Osteoblast (primary cell): ENCODE results near the gene PYCR2. TPM values are rescaled to one million over a fixed set of nuclear protein-coding genes. Genes with fewer than 3 reads are reported as not detected.
"Not testable (repeated sequence)": the region's sequence is repeated elsewhere in the genome, so short reads cannot be mapped to it uniquely, and the experiment has no call there.

Experiments
- DNase-seq: peaks from one replicate; pipeline ENCODE4 v3.0.0; 2011; ENCODE audit warnings: low spot score, mixed read lengths; ENCODE audit not compliant: insufficient read length; ENCODE audit errors: missing footprints
- H2AFZ ChIP-seq: 2 replicates; pipeline ENCODE4 v1.6.0; 2011; ENCODE audit warnings: mild to moderate bottlenecking, low read length
- H3K27ac ChIP-seq: 2 replicates; pipeline ENCODE4 v1.5.1; 2011; ENCODE audit warnings: mild to moderate bottlenecking, low read depth, low read length, moderate library complexity
- H3K27me3 ChIP-seq: 2 replicates; pipeline ENCODE4 v1.6.0; 2012; ENCODE audit warnings: mild to moderate bottlenecking, control low read depth, inconsistent platforms, low read length, moderate library complexity; ENCODE audit not compliant: insufficient read depth
- H3K36me3 ChIP-seq: 2 replicates; pipeline ENCODE4 v1.5.1; 2011; ENCODE audit warnings: mild to moderate bottlenecking, low read length, control low read depth, moderate library complexity; ENCODE audit not compliant: insufficient read depth
- H3K4me1 ChIP-seq: 2 replicates; pipeline ENCODE4 v1.5.1; 2011; ENCODE audit warnings: mild to moderate bottlenecking, low read length, control low read depth, moderate library complexity; ENCODE audit not compliant: insufficient read depth
- H3K4me2 ChIP-seq: 2 replicates; pipeline ENCODE4 v1.6.0; 2011; ENCODE audit warnings: mild to moderate bottlenecking, low read length; ENCODE audit not compliant: insufficient read depth
- H3K4me3 ChIP-seq: fragments of 200-600 bp; sonication (generic); 3 replicates; pipeline ENCODE4 v1.5.1; 2012; ENCODE audit warnings: mild to moderate bottlenecking, low read length, inconsistent platforms; ENCODE audit not compliant: insufficient read depth
- H3K79me2 ChIP-seq: 2 replicates; pipeline ENCODE4 v1.6.0; 2012; ENCODE audit warnings: mild to moderate bottlenecking, low read length, control low read depth, inconsistent platforms; ENCODE audit not compliant: insufficient read depth
- H3K9me3 ChIP-seq: 2 replicates; pipeline ENCODE4 v1.5.1; 2011; ENCODE audit warnings: low read depth, low read length, control low read depth
- H4K20me1 ChIP-seq: 2 replicates; pipeline ENCODE4 v1.6.0; 2012; ENCODE audit warnings: mild to moderate bottlenecking, low read length, control low read depth; ENCODE audit not compliant: insufficient read depth
- total RNA-seq: library from RNA; depleted of rRNA; stranded (reverse); fragments of >200 nt; gene quantifications from 2 replicates; pipeline ENCODE4 v1.2.3, GENCODE V29; 2012
- TF ChIP-seq, protein P1 (sequence below): IDR thresholded peaks from 2 replicates; pipeline ENCODE4 v1.5.1; 2011; ENCODE audit warnings: mild to moderate bottlenecking, low read depth, low read length, moderate library complexity; ENCODE audit errors: extremely low read depth

PYCR2 gene
- total RNA-seq, 1 donor, result 29.0 TPM

DNA sequence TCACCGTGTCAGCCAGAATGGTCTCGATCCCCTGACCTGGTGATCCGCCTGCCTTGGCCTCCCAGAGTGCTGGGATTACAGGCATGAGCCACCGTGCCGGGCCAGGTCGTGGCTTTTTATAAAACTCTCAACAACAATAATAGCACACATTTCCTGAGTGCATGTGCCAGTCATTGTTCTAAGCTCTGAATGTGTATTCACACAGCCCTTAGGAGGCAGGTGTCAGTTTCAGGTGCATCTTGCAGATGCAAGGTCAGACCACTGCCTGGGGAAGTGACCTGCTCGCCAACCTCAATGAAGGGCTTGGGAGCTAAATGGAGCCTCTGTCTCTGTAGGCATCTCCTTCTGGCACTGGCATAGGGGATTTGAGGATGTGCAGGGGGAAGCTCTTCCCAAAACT is 18.5 kb upstream of the PYCR2 start:
- TF ChIP-seq, protein P1, sequence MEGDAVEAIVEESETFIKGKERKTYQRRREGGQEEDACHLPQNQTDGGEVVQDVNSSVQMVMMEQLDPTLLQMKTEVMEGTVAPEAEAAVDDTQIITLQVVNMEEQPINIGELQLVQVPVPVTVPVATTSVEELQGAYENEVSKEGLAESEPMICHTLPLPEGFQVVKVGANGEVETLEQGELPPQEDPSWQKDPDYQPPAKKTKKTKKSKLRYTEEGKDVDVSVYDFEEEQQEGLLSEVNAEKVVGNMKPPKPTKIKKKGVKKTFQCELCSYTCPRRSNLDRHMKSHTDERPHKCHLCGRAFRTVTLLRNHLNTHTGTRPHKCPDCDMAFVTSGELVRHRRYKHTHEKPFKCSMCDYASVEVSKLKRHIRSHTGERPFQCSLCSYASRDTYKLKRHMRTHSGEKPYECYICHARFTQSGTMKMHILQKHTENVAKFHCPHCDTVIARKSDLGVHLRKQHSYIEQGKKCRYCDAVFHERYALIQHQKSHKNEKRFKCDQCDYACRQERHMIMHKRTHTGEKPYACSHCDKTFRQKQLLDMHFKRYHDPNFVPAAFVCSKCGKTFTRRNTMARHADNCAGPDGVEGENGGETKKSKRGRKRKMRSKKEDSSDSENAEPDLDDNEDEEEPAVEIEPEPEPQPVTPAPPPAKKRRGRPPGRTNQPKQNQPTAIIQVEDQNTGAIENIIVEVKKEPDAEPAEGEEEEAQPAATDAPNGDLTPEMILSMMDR, result no peak
- no peak overlapping the region for H3K4me2 ChIP-seq
- no peaks in the 10 kb centered on the region for H3K79me2 ChIP-seq
- no peak for DNase-seq
- no peaks in the 10 kb centered on the region for H3K36me3 ChIP-seq
- no peak overlapping the region for H3K27ac ChIP-seq
- no peaks in the 10 kb centered on the region for H4K20me1 ChIP-seq
- peaks cover 7% of the 10 kb centered on the region for H3K27me3 ChIP-seq
- H3K9me3 ChIP-seq, result no peaks in the 10 kb centered on the region
- H3K4me1 ChIP-seq, result no peaks in the 10 kb centered on the region
- H3K4me3 ChIP-seq, result no peak overlapping the region
- H2AFZ ChIP-seq, result no peak overlapping the region

DNA sequence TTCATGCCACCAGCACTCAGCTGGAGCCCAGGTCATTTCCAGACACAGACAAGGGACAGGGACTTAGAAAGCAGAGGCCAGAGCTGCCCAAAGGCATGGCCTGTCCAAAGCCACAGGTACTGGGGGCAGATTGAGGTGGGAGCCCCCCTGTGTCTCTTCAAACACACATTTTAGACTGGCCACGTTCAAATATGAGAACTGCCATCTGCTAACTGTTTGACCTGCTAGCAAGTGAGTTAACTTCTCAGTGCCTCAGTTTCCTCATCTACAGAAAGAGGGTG is 17.8 kb upstream of the PYCR2 start:
- no peak overlapping the region for H3K27ac ChIP-seq
- peaks cover 3% of the 10 kb centered on the region for H3K27me3 ChIP-seq
- no peak for DNase-seq
- H3K4me3 ChIP-seq, result no peak overlapping the region
- no peaks in the 10 kb centered on the region for H3K36me3 ChIP-seq
- no peaks in the 10 kb centered on the region for H3K4me1 ChIP-seq
- no peak overlapping the region for H3K4me2 ChIP-seq
- H3K9me3 ChIP-seq, result no peaks in the 10 kb centered on the region
- no peaks in the 10 kb centered on the region for H3K79me2 ChIP-seq
- TF ChIP-seq, protein P1, result no peak
- no peaks in the 10 kb centered on the region for H4K20me1 ChIP-seq
- no peak overlapping the region for H2AFZ ChIP-seq

DNA sequence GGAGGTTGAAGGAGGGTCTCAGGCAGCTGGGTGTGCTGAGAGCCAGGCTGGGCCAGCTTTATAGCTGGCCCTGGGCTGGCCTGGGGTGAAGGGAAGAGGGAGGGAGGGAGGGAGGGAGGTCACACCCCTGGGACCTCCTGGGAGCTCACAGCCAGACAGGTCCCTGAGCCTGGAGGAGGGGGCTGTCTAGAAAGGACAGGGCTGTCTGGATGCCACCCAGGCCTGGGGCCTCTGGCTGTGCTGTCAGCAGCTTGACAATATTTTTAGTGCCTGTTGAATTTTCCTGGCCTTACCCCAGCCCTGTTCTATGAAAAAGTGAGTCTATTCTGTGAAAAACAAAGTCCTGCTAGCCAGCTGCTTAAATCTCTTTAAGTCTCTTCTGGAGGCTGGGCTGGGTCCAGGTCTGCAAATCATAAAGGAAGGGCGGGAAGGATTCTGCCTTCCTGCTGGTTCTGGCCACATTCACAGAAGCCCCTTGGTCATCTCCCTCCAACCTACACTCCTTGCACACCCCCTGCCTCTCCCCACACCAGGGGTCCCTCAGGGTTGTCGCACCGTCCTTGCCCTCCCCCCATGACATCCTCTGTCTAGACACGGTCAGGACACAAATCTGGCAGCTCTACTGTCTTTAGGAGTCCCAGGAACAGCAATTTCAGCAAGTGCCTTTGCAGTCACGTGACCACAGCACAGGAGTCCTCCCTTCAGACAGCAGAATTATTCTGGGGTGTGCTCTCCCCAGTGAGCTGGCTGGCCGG is 17.3 kb upstream of the PYCR2 start, which contains the start of gene LEFTY2:
Gene LEFTY2, minus strand, starts transcription at position 34 of the 755 bp plus-strand sequence. CDS start 80 bp downstream, outside the sequence.
- no peaks in the 10 kb centered on the region for H3K9me3 ChIP-seq
- H3K27ac ChIP-seq, result no peak within 1 kb of the TSS
- H2AFZ ChIP-seq, result no peak within 1 kb of the TSS
- H3K27me3 ChIP-seq, result no peaks in the 10 kb centered on the region
- H3K4me1 ChIP-seq, result no peaks in the 10 kb centered on the region
- no peak within 1 kb of the TSS for H3K4me3 ChIP-seq
- H3K79me2 ChIP-seq, result no peaks in the 10 kb centered on the region
- H3K36me3 ChIP-seq, result no peaks in the 10 kb centered on the region
- H3K4me2 ChIP-seq, result no peak within 1 kb of the TSS
- TF ChIP-seq, protein P1, result no peak
- no peaks in the 10 kb centered on the region for H4K20me1 ChIP-seq
- DNase-seq, result no peak

DNA sequence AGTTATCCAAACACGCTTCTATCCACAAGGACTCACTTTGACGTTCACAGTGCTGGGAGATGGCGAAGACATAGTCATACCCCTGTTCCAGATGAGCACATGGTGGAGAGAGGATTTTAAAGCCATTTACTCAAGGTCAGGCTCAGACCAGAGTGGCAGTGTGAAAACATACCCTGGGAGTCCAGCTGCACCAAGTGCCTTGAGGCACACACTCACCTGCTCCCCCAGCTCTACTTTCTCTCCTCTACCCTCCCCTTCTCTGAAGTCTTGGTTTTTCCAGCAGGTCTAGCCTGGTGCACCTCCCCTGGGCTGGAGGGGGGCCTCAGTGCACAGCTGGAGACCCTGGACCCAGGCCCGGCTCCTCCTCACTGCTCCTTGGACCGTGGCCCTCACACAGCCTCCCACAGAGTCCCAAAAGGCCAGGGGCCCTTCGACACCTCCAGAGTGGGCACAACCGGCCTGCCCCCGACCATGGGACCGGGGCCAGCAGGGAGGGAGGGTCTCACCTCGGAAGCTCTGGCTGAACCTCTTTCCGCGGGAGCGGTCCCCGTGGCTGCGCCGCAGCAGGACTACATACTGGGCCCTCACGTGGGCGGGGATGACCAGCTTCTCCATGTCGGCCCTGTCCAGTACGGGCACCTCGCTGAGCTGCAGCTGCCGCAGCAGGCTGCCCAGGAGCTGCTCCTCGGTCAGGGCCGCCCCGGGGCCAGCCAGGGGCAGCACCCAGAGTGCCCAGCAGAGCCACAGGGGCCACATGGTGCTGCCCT is 16.5 kb upstream of the PYCR2 start:
- H3K79me2 ChIP-seq, result no peaks in the 10 kb centered on the region
- no peak overlapping the region for H2AFZ ChIP-seq
- no peak overlapping the region for H3K27ac ChIP-seq
- no peaks in the 10 kb centered on the region for H3K9me3 ChIP-seq
- no peaks in the 10 kb centered on the region for H4K20me1 ChIP-seq
- no peaks in the 10 kb centered on the region for H3K4me1 ChIP-seq
- no peak overlapping the region for H3K4me2 ChIP-seq
- peak; percentile 81 for DNase-seq
- TF ChIP-seq, protein P1, result no peak
- H3K4me3 ChIP-seq, result no peak overlapping the region
- H3K36me3 ChIP-seq, result no peaks in the 10 kb centered on the region
- H3K27me3 ChIP-seq, result no peaks in the 10 kb centered on the region

DNA sequence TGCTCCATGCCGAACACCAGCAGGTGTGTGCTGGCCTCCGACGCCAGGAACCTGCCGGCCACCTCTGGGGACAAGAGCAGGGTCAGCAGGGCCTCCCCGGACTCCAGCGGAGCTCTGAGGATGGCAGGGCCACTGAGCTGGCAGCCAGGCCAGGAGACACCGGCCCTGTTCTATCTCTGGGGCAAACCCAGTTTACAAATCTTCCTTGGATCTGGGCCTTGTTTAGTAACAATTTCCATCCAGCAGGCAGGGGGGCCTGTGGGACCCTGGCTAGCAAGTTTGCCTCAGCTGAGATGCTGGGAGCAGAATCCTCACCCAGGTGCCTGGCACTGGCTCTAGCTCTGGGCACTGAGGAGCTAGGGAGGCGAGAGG is 15.9 kb upstream of the PYCR2 start:
- H3K4me2 ChIP-seq, H3K27ac ChIP-seq, DNase-seq, H4K20me1 ChIP-seq, H3K27me3 ChIP-seq, H3K4me1 ChIP-seq, H3K79me2 ChIP-seq, H3K4me3 ChIP-seq, H3K36me3 ChIP-seq, H3K9me3 ChIP-seq, H2AFZ ChIP-seq: not testable (repeated sequence)
